Spinal cord (tissue), 10 donors: ENCODE results near the gene FOXP4. TPM values are rescaled to one million over a fixed set of nuclear protein-coding genes. Genes with fewer than 3 reads are reported as not detected.
A peak's percentile ranks its signal among the peaks of the same experiment; 100 is the strongest.

Experiments
- DNase-seq, 6 donors: peaks; one replicate each; pipeline versions ENCODE4 v3.0.0 to v3.0.0-alpha.2; 2013 to 2015; ENCODE audit warnings: low spot score in 6 of 6, low read depth in 4 of 6
- H3K27ac ChIP-seq: one replicate; pipeline ENCODE4 v1.5.1; 2013; ENCODE audit warnings: low read depth, low read length, control low read depth
- H3K27me3 ChIP-seq: one replicate; pipeline ENCODE4 v1.6.1; 2013; ENCODE audit warnings: low read length; ENCODE audit not compliant: control insufficient read depth, insufficient read depth
- H3K36me3 ChIP-seq: one replicate; pipeline ENCODE4 v1.6.1; 2013; ENCODE audit warnings: low read length; ENCODE audit not compliant: control insufficient read depth, insufficient read depth
- H3K4me1 ChIP-seq: one replicate; pipeline ENCODE4 v1.6.1; 2013; ENCODE audit warnings: low read length; ENCODE audit not compliant: control insufficient read depth, insufficient read depth
- H3K4me3 ChIP-seq: one replicate; pipeline ENCODE4 v1.5.1; 2013; ENCODE audit warnings: low read depth, low read length, control low read depth
- H3K9me3 ChIP-seq: one replicate; pipeline ENCODE4 v1.6.1; 2013; ENCODE audit warnings: low read length; ENCODE audit not compliant: control insufficient read depth, insufficient read depth
- WGBS: methylation state at CpG from one replicate; pipeline ENCODE4 v1.1.5; 2013; ENCODE audit warnings: missing lambda C conversion rate; ENCODE audit not compliant: insufficient coverage; 5-methylcytosine and 5-hydroxymethylcytosine counted together
- polyA plus RNA-seq, 2 donors: library from polyadenylated mRNA; unstranded; fragments of 120-200 nt; gene quantifications; one replicate each; pipeline ENCODE4 v1.2.1, GENCODE V29; 2013; ENCODE audit not compliant: insufficient read length in 2 of 2
- total RNA-seq, 2 donors: library from RNA; depleted of rRNA in 1 of 2; stranded (reverse); fragments of 120-200 nt in 1 of 2; fragments of >200 nt in 1 of 2; gene quantifications; one replicate each; pipeline versions ENCODE4 v1.2.3 to v1.2.4, GENCODE V29; 2013 to 2014
- donor health status: healthy.

FOXP4 gene
- total and polyA plus RNA-seq, 4 donors = 3.5 to 27.8 (median 12.0) TPM

- peaks cover 30% of the 10 kb centered on the region for H3K4me1 ChIP-seq
- H3K9me3 ChIP-seq = no peaks in the 10 kb centered on the region
- no peaks in the 10 kb centered on the region for H3K36me3 ChIP-seq
- DNase-seq = peak in 2 of 6 donors; percentile 23 to 46
- no peak overlapping the region for H3K4me3 ChIP-seq
- H3K27ac ChIP-seq = peak overlapping the region; percentile 61
- 4% methylated on average over 24 of the region's 31 CpGs for WGBS
- peaks cover 48% of the 10 kb centered on the region for H3K27me3 ChIP-seq
Measured at GRCh38 chr6:41504466-41505121, 41.6 kb upstream of the FOXP4 start.

- H3K36me3 ChIP-seq = no peaks in the 10 kb centered on the region
- 2% methylated on average over 54 of the region's 57 CpGs for WGBS
- H3K27ac ChIP-seq = peak overlapping the region; percentile 81
- peaks cover 48% of the 10 kb centered on the region for H3K27me3 ChIP-seq
- peak in 2 of 6 donors; percentile 47 to 84 for DNase-seq
- H3K4me1 ChIP-seq = peaks cover 30% of the 10 kb centered on the region
- peak overlapping the region; percentile 12 for H3K4me3 ChIP-seq
- H3K9me3 ChIP-seq = no peaks in the 10 kb centered on the region
Measured at GRCh38 chr6:41505122-41506049, 40.8 kb upstream of the FOXP4 start.

GRCh38 chr6:41508479-41508878, 37.7 kb upstream of the FOXP4 start:
- H3K36me3 ChIP-seq = no peaks in the 10 kb centered on the region
- peaks cover 17% of the 10 kb centered on the region for H3K4me1 ChIP-seq
- 81% methylated on average over 2 of the region's 6 CpGs for WGBS
- no peak overlapping the region for H3K4me3 ChIP-seq
- H3K27me3 ChIP-seq = peaks cover 37% of the 10 kb centered on the region
- H3K27ac ChIP-seq = no peak overlapping the region
- no peaks in the 10 kb centered on the region for H3K9me3 ChIP-seq
- DNase-seq = no peak

- whole genome bisulfite sequencing = no CpG with 5 or more reads among the region's 5 CpGs
- H3K36me3 ChIP-seq = no peaks in the 10 kb centered on the region
Measured at GRCh38 chr6:41509580-41509979, 36.6 kb upstream of the FOXP4 start.

GRCh38 chr6:41511443-41512060, 34.6 kb upstream of the FOXP4 start:
- Histone ChIP-seq H3K4me1 (no peaks in the 10 kb centered on the region), H3K27ac (no peak overlapping the region), H3K9me3 (no peaks in the 10 kb centered on the region), H3K4me3 (no peak overlapping the region), H3K36me3 (no peaks in the 10 kb centered on the region), H3K27me3 (peaks cover 13% of the 10 kb centered on the region)
- no peak for DNase-seq
- WGBS = 97% methylated on average over 4 of the region's 7 CpGs

More at GRCh38 chr6:41509580-41509979, 36.6 kb upstream of the FOXP4 start:
- peak in 1 of 6 donors; percentile 66 for DNase-seq
- H3K4me3 ChIP-seq = no peak overlapping the region
- H3K9me3 ChIP-seq = no peaks in the 10 kb centered on the region
- H3K27ac ChIP-seq = no peak overlapping the region
- peaks cover 28% of the 10 kb centered on the region for H3K27me3 ChIP-seq
- peaks cover 8% of the 10 kb centered on the region for H3K4me1 ChIP-seq

- peaks cover 11% of the 10 kb centered on the region for H3K27me3 ChIP-seq
- 81% methylated on average over 5 of the region's 6 CpGs for WGBS
- no peak overlapping the region for H3K4me3 ChIP-seq
- no peaks in the 10 kb centered on the region for H3K9me3 ChIP-seq
- H3K4me1 ChIP-seq = no peaks in the 10 kb centered on the region
- DNase-seq = no peak
- no peak overlapping the region for H3K27ac ChIP-seq
- no peaks in the 10 kb centered on the region for H3K36me3 ChIP-seq
Measured at GRCh38 chr6:41512146-41512701, 34.0 kb upstream of the FOXP4 start.

GRCh38 chr6:41515995-41516394, 30.2 kb upstream of the FOXP4 start:
- no peaks in the 10 kb centered on the region for H3K36me3 ChIP-seq
- 100% methylated on average over 5 of the region's 6 CpGs for WGBS
- no peaks in the 10 kb centered on the region for H3K9me3 ChIP-seq
- H3K4me1 ChIP-seq = no peaks in the 10 kb centered on the region
- H3K27me3 ChIP-seq = no peaks in the 10 kb centered on the region
- no peak overlapping the region for H3K27ac ChIP-seq
- no peak for DNase-seq
- H3K4me3 ChIP-seq = no peak overlapping the region

- no peak overlapping the region for H3K4me3 ChIP-seq
- no peaks in the 10 kb centered on the region for H3K9me3 ChIP-seq
- H3K4me1 ChIP-seq = no peaks in the 10 kb centered on the region
- H3K27ac ChIP-seq = no peak overlapping the region
- DNase-seq = no peak
- WGBS = 87% methylated on average over 6 of the region's 7 CpGs
- H3K27me3 ChIP-seq = peaks cover 10% of the 10 kb centered on the region
- H3K36me3 ChIP-seq = no peaks in the 10 kb centered on the region
Measured at GRCh38 chr6:41518118-41518517, 28.1 kb upstream of the FOXP4 start.

GRCh38 chr6:41519305-41519744, 26.9 kb upstream of the FOXP4 start:
- Histone ChIP-seq H3K27ac (no peak overlapping the region), H3K27me3 (peaks cover 20% of the 10 kb centered on the region), H3K36me3 (no peaks in the 10 kb centered on the region), H3K4me3 (no peak overlapping the region), H3K4me1 (peaks cover 4% of the 10 kb centered on the region), H3K9me3 (no peaks in the 10 kb centered on the region)
- DNase-seq = no peak
- WGBS = 75% methylated on average over 1 of the region's 3 CpGs
